Activated CD8-positive, alpha-beta memory T cell treated with anti-CD3 and anti-CD28 coated beads, Interleukin-2, amount 50 U/mL, for 1 hour (primary cell): Measurements from ENCODE around the gene CES2.
"Not testable (repeated sequence)": the region's sequence is repeated elsewhere in the genome, so short reads cannot be mapped to it uniquely, and the experiment has no call there.

Source experiments
- DNase-seq: peaks from one replicate; pipeline ENCODE4 v3.0.0-alpha.2; 2020; ENCODE audit errors: extremely low read depth

CES2 gene

GRCh38 chr16:66934839-66935313, 440 bp upstream of the CES2 start:
- not testable (repeated sequence) for DNase-seq

GRCh38 chr16:66936462-66936861, 1.1 kb downstream of the CES2 start:
- DNase-seq, result no peak

- DNase-seq, result no peak
Measured at GRCh38 chr16:66936889-66937554, 1.7 kb downstream of the CES2 start.

- DNase-seq, result no peak
Measured at GRCh38 chr16:66937725-66938337, 2.5 kb downstream of the CES2 start.

- no peak for DNase-seq
Measured at GRCh38 chr16:66939366-66939765, 4.0 kb downstream of the CES2 start.

GRCh38 chr16:66940236-66940635, 4.9 kb downstream of the CES2 start:
- no peak for DNase-seq

- no peak for DNase-seq
Measured at GRCh38 chr16:66942981-66943380, 7.7 kb downstream of the CES2 start.

- DNase-seq, result no peak
Measured at GRCh38 chr16:66943426-66944053, 8.2 kb downstream of the CES2 start.

GRCh38 chr16:66944054-66944441, 8.7 kb downstream of the CES2 start:
- DNase-seq, result no peak

- not testable (repeated sequence) for DNase-seq
Measured at GRCh38 chr16:66944971-66945370, 9.7 kb downstream of the CES2 start.

GRCh38 chr16:66945939-66946338, 10.6 kb downstream of the CES2 start:
- no peak for DNase-seq

GRCh38 chr16:66946541-66946940, 11.2 kb downstream of the CES2 start:
- DNase-seq, result no peak

- DNase-seq, result no peak
Measured at GRCh38 chr16:66946974-66947301, 11.6 kb downstream of the CES2 start.

GRCh38 chr16:66947302-66948065, 12.2 kb downstream of the CES2 start:
- peak; percentile 43 for DNase-seq

- DNase-seq, result no peak
Measured at GRCh38 chr16:66948134-66948836, 13.0 kb downstream of the CES2 start.

- DNase-seq, result no peak
Measured at GRCh38 chr16:66948837-66949225, 13.5 kb downstream of the CES2 start.

- DNase-seq, result no peak
Measured at GRCh38 chr16:66949472-66949871, 14.2 kb downstream of the CES2 start.

GRCh38 chr16:66950437-66950836, 15.1 kb downstream of the CES2 start:
- DNase-seq, result no peak

- no peak for DNase-seq
Measured at GRCh38 chr16:66950971-66951790, 15.9 kb downstream of the CES2 start.

- DNase-seq, result no peak
Measured at GRCh38 chr16:66952430-66953110, 17.3 kb downstream of the CES2 start.
